ENCODE measurements around the gene ATP2B2.

ATP2B2 gene

DNA sequence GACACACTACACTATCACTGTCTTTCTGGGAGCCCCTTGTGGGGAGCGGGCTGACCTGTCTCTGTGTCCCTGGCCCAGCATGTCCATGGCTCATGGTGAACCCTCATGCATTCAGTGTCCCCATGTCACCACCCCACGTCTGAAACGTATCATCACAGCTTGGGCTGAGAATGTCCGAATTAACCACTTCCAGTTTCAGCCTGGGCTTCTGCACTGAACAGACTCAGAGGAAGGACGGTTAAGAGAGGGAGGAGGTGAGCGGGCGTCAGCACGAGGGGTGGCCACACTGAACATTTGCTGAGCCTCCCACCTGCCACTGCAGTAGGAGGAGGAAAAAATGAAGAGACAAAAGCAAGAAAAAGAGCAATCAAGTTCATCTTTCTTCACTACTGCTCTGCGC lies 30.5 kb downstream of the ATP2B2 start:
- no peaks in the 10 kb centered on the region for H3F3A ChIP-seq (ENCODE audit: low read depth)
- H3K9ac ChIP-seq (ENCODE audit: low read depth, low read length, poor library complexity, severe bottlenecking), result no peak overlapping the region
- no peaks in the 10 kb centered on the region for H3K36me3 ChIP-seq (ENCODE audit: insufficient read depth, low read length)
- no peak overlapping the region for H3K4me3 ChIP-seq (ENCODE audit: low read length, poor library complexity, severe bottlenecking)
- H3K9me2 ChIP-seq (replicated peaks; ENCODE audit: low read depth, low read length), result no peaks in the 10 kb centered on the region
- H3K9me3 ChIP-seq (ENCODE audit: insufficient read depth, low read depth, low read length), result no peaks in the 10 kb centered on the region
- H2AFZ ChIP-seq (ENCODE audit: low read length), result no peak overlapping the region
- TF ChIP-seq, protein P1, sequence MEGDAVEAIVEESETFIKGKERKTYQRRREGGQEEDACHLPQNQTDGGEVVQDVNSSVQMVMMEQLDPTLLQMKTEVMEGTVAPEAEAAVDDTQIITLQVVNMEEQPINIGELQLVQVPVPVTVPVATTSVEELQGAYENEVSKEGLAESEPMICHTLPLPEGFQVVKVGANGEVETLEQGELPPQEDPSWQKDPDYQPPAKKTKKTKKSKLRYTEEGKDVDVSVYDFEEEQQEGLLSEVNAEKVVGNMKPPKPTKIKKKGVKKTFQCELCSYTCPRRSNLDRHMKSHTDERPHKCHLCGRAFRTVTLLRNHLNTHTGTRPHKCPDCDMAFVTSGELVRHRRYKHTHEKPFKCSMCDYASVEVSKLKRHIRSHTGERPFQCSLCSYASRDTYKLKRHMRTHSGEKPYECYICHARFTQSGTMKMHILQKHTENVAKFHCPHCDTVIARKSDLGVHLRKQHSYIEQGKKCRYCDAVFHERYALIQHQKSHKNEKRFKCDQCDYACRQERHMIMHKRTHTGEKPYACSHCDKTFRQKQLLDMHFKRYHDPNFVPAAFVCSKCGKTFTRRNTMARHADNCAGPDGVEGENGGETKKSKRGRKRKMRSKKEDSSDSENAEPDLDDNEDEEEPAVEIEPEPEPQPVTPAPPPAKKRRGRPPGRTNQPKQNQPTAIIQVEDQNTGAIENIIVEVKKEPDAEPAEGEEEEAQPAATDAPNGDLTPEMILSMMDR (conservative IDR thresholded peaks at IDR 0.05; ENCODE audit: low read length), result no peak
- TF ChIP-seq EZH2phosphoT487 (IDR thresholded peaks at IDR 0.05; ENCODE audit: borderline replicate concordance), result no peak
- H3K79me2 ChIP-seq (ENCODE audit: insufficient read depth, low read length), result no peaks in the 10 kb centered on the region
- H4K20me1 ChIP-seq (ENCODE audit: insufficient read depth, low read length, poor library complexity, severe bottlenecking), result no peaks in the 10 kb centered on the region
- no peak overlapping the region for H3K4me2 ChIP-seq (ENCODE audit: low read depth, low read length, poor library complexity, severe bottlenecking)
- H3K27me3 ChIP-seq (ENCODE audit: insufficient read depth, low read length, poor library complexity, severe bottlenecking), result no peaks in the 10 kb centered on the region
- H3K4me1 ChIP-seq (ENCODE audit: insufficient read depth, low read length, poor library complexity, severe bottlenecking), result no peaks in the 10 kb centered on the region

GRCh38 chr3:10474275-10474646 lies 31.1 kb downstream of the ATP2B2 start:
- H3K4me1 ChIP-seq (ENCODE audit: insufficient read depth, low read length, poor library complexity, severe bottlenecking), result no peaks in the 10 kb centered on the region
- no peaks in the 10 kb centered on the region for H3K27me3 ChIP-seq (ENCODE audit: insufficient read depth, low read length, poor library complexity, severe bottlenecking)
- H4K20me1 ChIP-seq (ENCODE audit: insufficient read depth, low read length, poor library complexity, severe bottlenecking), result no peaks in the 10 kb centered on the region
- TF ChIP-seq, protein P1 (conservative IDR thresholded peaks at IDR 0.05; ENCODE audit: low read length), result no peak
- TF ChIP-seq EZH2phosphoT487 (IDR thresholded peaks at IDR 0.05; ENCODE audit: borderline replicate concordance), result no peak
- no peak overlapping the region for H3K4me2 ChIP-seq (ENCODE audit: low read depth, low read length, poor library complexity, severe bottlenecking)
- H2AFZ ChIP-seq (ENCODE audit: low read length), result no peak overlapping the region
- H3K79me2 ChIP-seq (ENCODE audit: insufficient read depth, low read length), result no peaks in the 10 kb centered on the region
- no peaks in the 10 kb centered on the region for H3K9me2 ChIP-seq (replicated peaks; ENCODE audit: low read depth, low read length)
- no peaks in the 10 kb centered on the region for H3K9me3 ChIP-seq (ENCODE audit: insufficient read depth, low read depth, low read length)
- H3K9ac ChIP-seq (ENCODE audit: low read depth, low read length, poor library complexity, severe bottlenecking), result no peak overlapping the region
- no peaks in the 10 kb centered on the region for H3K36me3 ChIP-seq (ENCODE audit: insufficient read depth, low read length)
- H3F3A ChIP-seq (ENCODE audit: low read depth), result no peaks in the 10 kb centered on the region
- no peak overlapping the region for H3K4me3 ChIP-seq (ENCODE audit: low read length, poor library complexity, severe bottlenecking)

DNA sequence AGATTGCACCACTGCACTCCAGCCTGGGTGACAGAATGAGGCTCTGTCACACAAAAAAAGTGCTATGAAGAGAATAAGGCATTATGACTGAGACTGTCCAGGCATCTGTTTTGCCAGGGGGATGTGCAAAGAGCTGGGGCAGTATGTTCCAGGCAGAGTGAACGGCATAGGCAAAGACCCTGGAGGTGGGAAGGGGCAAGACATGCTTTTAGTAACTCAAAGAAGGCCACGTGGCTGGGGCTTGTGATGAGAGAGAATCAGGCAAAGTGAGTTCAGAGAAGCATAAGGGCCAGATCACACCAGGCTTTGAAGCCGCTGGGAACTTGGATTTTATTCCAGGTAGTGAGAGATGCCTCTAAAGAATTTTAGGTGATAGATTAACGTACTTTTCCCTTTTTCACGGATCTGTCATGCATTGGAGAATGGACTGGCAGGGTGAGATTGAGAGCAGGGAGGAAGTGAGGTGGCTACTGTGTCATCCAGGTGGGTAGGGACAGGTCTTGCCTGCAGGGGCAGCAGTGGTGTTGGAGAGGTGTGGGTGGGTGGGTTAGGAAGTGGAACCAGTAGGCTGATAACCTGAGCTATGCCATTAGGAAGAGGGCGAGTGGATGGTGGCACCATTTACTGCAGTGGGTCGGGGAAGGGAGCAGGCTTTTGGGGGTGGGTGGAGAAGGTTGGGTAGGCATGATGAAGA lies 31.7 kb downstream of the ATP2B2 start:
- no peaks in the 10 kb centered on the region for H3K36me3 ChIP-seq (ENCODE audit: insufficient read depth, low read length)
- H3K9ac ChIP-seq (ENCODE audit: low read depth, low read length, poor library complexity, severe bottlenecking), result no peak overlapping the region
- H3K9me2 ChIP-seq (replicated peaks; ENCODE audit: low read depth, low read length), result no peaks in the 10 kb centered on the region
- H3K27me3 ChIP-seq (ENCODE audit: insufficient read depth, low read length, poor library complexity, severe bottlenecking), result no peaks in the 10 kb centered on the region
- H3K4me1 ChIP-seq (ENCODE audit: insufficient read depth, low read length, poor library complexity, severe bottlenecking), result no peaks in the 10 kb centered on the region
- H3K79me2 ChIP-seq (ENCODE audit: insufficient read depth, low read length), result no peaks in the 10 kb centered on the region
- H3K4me3 ChIP-seq (ENCODE audit: low read length, poor library complexity, severe bottlenecking), result no peak overlapping the region
- no peaks in the 10 kb centered on the region for H3K9me3 ChIP-seq (ENCODE audit: insufficient read depth, low read depth, low read length)
- no peak overlapping the region for H3K4me2 ChIP-seq (ENCODE audit: low read depth, low read length, poor library complexity, severe bottlenecking)
- H4K20me1 ChIP-seq (ENCODE audit: insufficient read depth, low read length, poor library complexity, severe bottlenecking), result no peaks in the 10 kb centered on the region
- TF ChIP-seq EZH2phosphoT487 (IDR thresholded peaks at IDR 0.05; ENCODE audit: borderline replicate concordance), result no peak
- TF ChIP-seq, protein P1 (conservative IDR thresholded peaks at IDR 0.05; ENCODE audit: low read length), result no peak
- H2AFZ ChIP-seq (ENCODE audit: low read length), result no peak overlapping the region
- H3F3A ChIP-seq (ENCODE audit: low read depth), result no peaks in the 10 kb centered on the region

Data from Loucy (cell line).